MCF 10A (cell line): ENCODE measurements around the gene CCDC158. TPM values are rescaled to one million over a fixed set of nuclear protein-coding genes. Genes with fewer than 3 reads are reported as not detected.

Source experiments
- BruUV-seq: library from RNA; stranded (reverse); fragments of 400-500 nt; replicated peaks from 2 replicates; lab custom pipeline; 2021; lab: Mats Ljungman, UMichigan
- CTCF ChIA-PET: fragments of 300-600 bp; sonication (Branson Sonifier 250); formaldehyde crosslinking; extraction: SDS; loops from one replicate; lab custom pipeline; 2021; ENCODE audit warnings: antibody characterized with exemption, inconsistent platforms; lab: Yijun Ruan, JAX
- POLR2A ChIA-PET: fragments of 300-600, 350-650 bp; sonication (Branson Sonifier 250); formaldehyde crosslinking; extraction: SDS; loops from one replicate; lab custom pipeline; 2020; ENCODE audit warnings: antibody characterized with exemption, inconsistent platforms; lab: Yijun Ruan, JAX
- DNase-seq: peaks from one replicate; pipeline ENCODE4 v3.0.0-alpha.2; 2018; ENCODE audit not compliant: unreplicated experiment
- H3K27ac Mint-ChIP-seq: one replicate; pipeline ENCODE4 v1.8.0; 2022; ENCODE audit warnings: mild to moderate bottlenecking, low read depth, mixed read lengths; ENCODE audit not compliant: unreplicated experiment
- H3K27me3 Mint-ChIP-seq: one replicate; pipeline ENCODE4 v1.8.0; 2022; ENCODE audit warnings: mixed read lengths; ENCODE audit not compliant: insufficient read depth, unreplicated experiment
- H3K36me3 Mint-ChIP-seq: one replicate; pipeline ENCODE4 v1.8.0; 2022; ENCODE audit warnings: mild to moderate bottlenecking, moderate library complexity, mixed read lengths; ENCODE audit not compliant: insufficient read depth, unreplicated experiment
- H3K4me1 Mint-ChIP-seq: one replicate; pipeline ENCODE4 v1.8.0; 2022; ENCODE audit warnings: mixed read lengths; ENCODE audit not compliant: insufficient read depth, unreplicated experiment
- H3K4me3 Mint-ChIP-seq: one replicate; pipeline ENCODE4 v1.8.0; 2022; ENCODE audit warnings: mild to moderate bottlenecking, moderate library complexity, mixed read lengths; ENCODE audit not compliant: unreplicated experiment
- H3K9me3 Mint-ChIP-seq: one replicate; pipeline ENCODE4 v1.8.0; 2022; ENCODE audit warnings: mixed read lengths; ENCODE audit not compliant: unreplicated experiment
- CTCF ChIP-seq: fragments of 200-600 bp; IDR thresholded peaks from one replicate; pipeline ENCODE4 v1.8.0; 2022; ENCODE audit warnings: antibody characterized with exemption, mild to moderate bottlenecking; ENCODE audit not compliant: unreplicated experiment
- intact Hi-C: fragments of 100-400 bp; cut with micrococcal nuclease; formaldehyde crosslinking; loops from 2 replicates; pipeline ENCODE4 v1.14.1; 2022
- total RNA-seq: library from RNA; stranded (reverse); gene quantifications from 2 replicates; pipeline ENCODE4 v1.2.3, GENCODE V29; 2022

Gene CCDC158
- total RNA-seq, 1 experiment from 2014 or later = not detected

- DNase-seq = peak; percentile 18
- CTCF ChIA-PET = interaction anchor here (1.4 kb wide), 1 partner anchor 133 kb away, joined by 3 read pairs; no protein-coding TSS in a partner anchor
- POLR2A ChIA-PET = interaction anchor here (0.6 to 2.6 kb wide), 4 partner anchors 12 to 1670 kb away, joined by 3 to 8 read pairs (median 3); no protein-coding TSS in a partner anchor
- Mint-ChIP-seq H3K9me3 (no peaks in the 10 kb centered on the region), H3K27ac (no peak overlapping the region), H3K27me3 (no peaks in the 10 kb centered on the region), H3K4me1 (peaks cover 4% of the 10 kb centered on the region), H3K4me3 (no peak overlapping the region), H3K36me3 (peaks cover 21% of the 10 kb centered on the region)
- no peak for TF ChIP-seq CTCF
- no TSS peak for BruUV-seq
- intact Hi-C loops = no loop called here
These were observed 109.0 kb downstream of the CCDC158 start for GRCh38 chr4:76311896-76312331.

GRCh38 chr4:76310683-76311082 lies 110.3 kb downstream of the CCDC158 start:
- CTCF ChIA-PET = no interaction called here
- Mint-ChIP-seq H3K4me3 (no peak overlapping the region), H3K27ac (no peak overlapping the region), H3K4me1 (peaks cover 4% of the 10 kb centered on the region), H3K36me3 (peaks cover 21% of the 10 kb centered on the region), H3K27me3 (no peaks in the 10 kb centered on the region), H3K9me3 (no peaks in the 10 kb centered on the region)
- intact Hi-C loops = no loop called here
- POLR2A ChIA-PET = no interaction called here
- no peak for TF ChIP-seq CTCF
- no peak for DNase-seq
- no TSS peak for BruUV-seq

GRCh38 chr4:76309939-76310550 lies 110.9 kb downstream of the CCDC158 start:
- intact Hi-C loops = loop anchor here (5.0 to 10.0 kb wide), 3 partner anchors 98 to 195 kb away; partner anchors contain the start of gene SCARB2
- no peaks in the 10 kb centered on the region for H3K9me3 Mint-ChIP-seq
- H3K27me3 Mint-ChIP-seq = no peaks in the 10 kb centered on the region
- H3K27ac Mint-ChIP-seq = no peak overlapping the region
- no peak for DNase-seq
- peaks cover 24% of the 10 kb centered on the region for H3K36me3 Mint-ChIP-seq
- no peak for TF ChIP-seq CTCF
- ChIA-PET POLR2A (no interaction called here), CTCF (no interaction called here)
- peaks cover 9% of the 10 kb centered on the region for H3K4me1 Mint-ChIP-seq
- H3K4me3 Mint-ChIP-seq = no peak overlapping the region
- BruUV-seq = TSS peak; percentile 15

GRCh38 chr4:76308548-76308947 lies 112.4 kb downstream of the CCDC158 start:
- no peak for DNase-seq
- BruUV-seq = no TSS peak
- no peak for TF ChIP-seq CTCF
- Mint-ChIP-seq H3K9me3 (no peaks in the 10 kb centered on the region), H3K27ac (no peak overlapping the region), H3K4me3 (peak overlapping the region; percentile 12), H3K4me1 (peaks cover 18% of the 10 kb centered on the region), H3K36me3 (peaks cover 20% of the 10 kb centered on the region), H3K27me3 (no peaks in the 10 kb centered on the region)
- CTCF ChIA-PET = interaction anchor here (0.6 to 5.3 kb wide), 13 partner anchors 9 to 745 kb away, joined by 3 to 50 read pairs (median 6); partner anchors contain the start of gene PPEF2
- intact Hi-C loops = loop anchor here (5.0 to 10.0 kb wide), 3 partner anchors 96 to 196 kb away; partner anchors contain the start of gene SCARB2
- POLR2A ChIA-PET = interaction anchor here (0.6 to 1.2 kb wide), 3 partner anchors 8 to 76 kb away, joined by 3 read pairs; no protein-coding TSS in a partner anchor
